Keratinocyte (primary cell): Measurements from ENCODE around the gene PRKD2.

Experiments used
- EZH2 ChIP-seq: IDR thresholded peaks from one replicate; pipeline ENCODE4 v1.6.1; 2012; ENCODE audit warnings: inconsistent platforms, mild to moderate bottlenecking, low read length, moderate library complexity
- TF ChIP-seq, protein P1 (sequence below), 3 experiments: IDR thresholded peaks in 1 of 3; conservative IDR thresholded peaks in 1 of 3; optimal IDR thresholded peaks in 1 of 3; 2 replicates in 2 of 3; 3 replicates in 1 of 3; pipeline versions ENCODE3 to v1.5.1; 2011; ENCODE audit warnings: low read length in 3 of 3, mild to moderate bottlenecking in 3 of 3, moderate library complexity in 2 of 3, control low read depth in 1 of 3, inconsistent platforms in 1 of 3; ENCODE audit not compliant: insufficient read depth in 2 of 3; ENCODE audit errors: extremely low read depth in 1 of 3

DNA sequence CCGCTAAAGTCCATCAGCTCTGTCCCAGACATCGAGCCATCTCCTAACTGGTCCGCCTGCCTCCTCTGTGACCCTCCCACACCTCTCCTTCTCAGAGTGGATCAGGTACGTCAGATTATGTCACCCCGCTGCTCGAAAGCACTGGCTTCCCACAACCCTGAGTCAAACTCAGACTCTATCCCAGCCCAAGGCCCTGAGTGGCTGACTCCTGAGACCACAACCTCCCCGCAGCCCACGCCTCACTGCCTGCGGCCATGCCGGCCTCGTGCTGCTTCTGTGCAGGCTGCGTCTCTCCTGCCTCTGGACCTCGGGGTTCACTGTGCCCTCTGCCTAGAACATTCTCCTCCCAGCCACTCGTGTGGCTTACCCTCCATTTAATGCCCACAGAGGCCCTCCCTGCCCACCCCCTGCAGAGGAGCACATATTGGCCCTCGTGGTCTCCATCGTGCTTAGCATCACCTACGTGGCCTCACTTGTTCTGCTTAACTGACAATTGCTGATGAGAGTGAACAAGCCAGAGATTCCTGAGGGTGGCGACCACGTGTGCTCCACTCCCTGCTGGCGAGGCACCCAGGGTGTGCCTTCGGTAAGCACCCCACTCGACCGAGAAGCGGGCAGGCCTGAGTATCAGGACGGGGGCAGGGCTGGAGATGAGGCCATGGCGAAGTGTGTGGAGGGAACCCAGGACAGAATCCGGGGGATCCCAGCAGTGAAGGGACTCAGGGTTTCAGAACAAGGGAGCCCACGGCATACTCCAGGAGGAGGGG lies 15.4 kb upstream of the PRKD2 start:
- TF ChIP-seq, protein P1, sequence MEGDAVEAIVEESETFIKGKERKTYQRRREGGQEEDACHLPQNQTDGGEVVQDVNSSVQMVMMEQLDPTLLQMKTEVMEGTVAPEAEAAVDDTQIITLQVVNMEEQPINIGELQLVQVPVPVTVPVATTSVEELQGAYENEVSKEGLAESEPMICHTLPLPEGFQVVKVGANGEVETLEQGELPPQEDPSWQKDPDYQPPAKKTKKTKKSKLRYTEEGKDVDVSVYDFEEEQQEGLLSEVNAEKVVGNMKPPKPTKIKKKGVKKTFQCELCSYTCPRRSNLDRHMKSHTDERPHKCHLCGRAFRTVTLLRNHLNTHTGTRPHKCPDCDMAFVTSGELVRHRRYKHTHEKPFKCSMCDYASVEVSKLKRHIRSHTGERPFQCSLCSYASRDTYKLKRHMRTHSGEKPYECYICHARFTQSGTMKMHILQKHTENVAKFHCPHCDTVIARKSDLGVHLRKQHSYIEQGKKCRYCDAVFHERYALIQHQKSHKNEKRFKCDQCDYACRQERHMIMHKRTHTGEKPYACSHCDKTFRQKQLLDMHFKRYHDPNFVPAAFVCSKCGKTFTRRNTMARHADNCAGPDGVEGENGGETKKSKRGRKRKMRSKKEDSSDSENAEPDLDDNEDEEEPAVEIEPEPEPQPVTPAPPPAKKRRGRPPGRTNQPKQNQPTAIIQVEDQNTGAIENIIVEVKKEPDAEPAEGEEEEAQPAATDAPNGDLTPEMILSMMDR (optimal IDR thresholded peaks at IDR 0.05 in 1 of 3, IDR thresholded peaks at IDR 0.05 in 1 of 3, conservative IDR thresholded peaks at IDR 0.05 in 1 of 3; ENCODE audit: extremely low read depth in 1 of 3, insufficient read depth in 2 of 3, low read length in 3 of 3) = no peak
- TF ChIP-seq EZH2 = no peak
